HG03280 (cell line): Measurements from ENCODE around the gene DNAH12.
"Not testable (repeated sequence)": the region's sequence is repeated elsewhere in the genome, so short reads cannot be mapped to it uniquely, and the experiment has no call there.

ENCODE experiments used
- ATAC-seq: cut with Tn5 transposase; IDR thresholded peaks from one replicate; pipeline ENCODE4 v1.9.1; 2021; ENCODE audit warnings: mild to moderate bottlenecking, moderate library complexity; ENCODE audit not compliant: unreplicated experiment

The DNAH12 gene

GRCh38 chr3:57545636-57546268, 1.6 kb upstream of the DNAH12 start:
- no peak for ATAC-seq

- ATAC-seq = no peak
Observed at GRCh38 chr3:57538465-57538864, 5.7 kb downstream of the DNAH12 start.

GRCh38 chr3:57530071-57530608, 14.0 kb downstream of the DNAH12 start:
- ATAC-seq = no peak

GRCh38 chr3:57518276-57518915, 25.7 kb downstream of the DNAH12 start:
- no peak for ATAC-seq

- ATAC-seq = no peak
Observed at GRCh38 chr3:57512166-57512565, 32.0 kb downstream of the DNAH12 start.

- ATAC-seq = no peak
Observed at GRCh38 chr3:57505901-57506300, 38.2 kb downstream of the DNAH12 start.

GRCh38 chr3:57500506-57500905, 43.6 kb downstream of the DNAH12 start:
- no peak for ATAC-seq

- no peak for ATAC-seq
Observed at GRCh38 chr3:57497904-57498303, 46.2 kb downstream of the DNAH12 start.

GRCh38 chr3:57484563-57484962, 59.6 kb downstream of the DNAH12 start:
- ATAC-seq = no peak

- ATAC-seq = not testable (repeated sequence)
Observed at GRCh38 chr3:57477193-57477592, 67.0 kb downstream of the DNAH12 start.

- no peak for ATAC-seq
Observed at GRCh38 chr3:57464801-57465200, 79.3 kb downstream of the DNAH12 start.

GRCh38 chr3:57464011-57464410, 80.1 kb downstream of the DNAH12 start:
- ATAC-seq = no peak

- no peak for ATAC-seq
Observed at GRCh38 chr3:57451150-57451846, 92.8 kb downstream of the DNAH12 start.

- ATAC-seq = not testable (repeated sequence)
Observed at GRCh38 chr3:57449276-57449847, 94.8 kb downstream of the DNAH12 start.

- not testable (repeated sequence) for ATAC-seq
Observed at GRCh38 chr3:57448489-57448888, 95.7 kb downstream of the DNAH12 start.

- ATAC-seq = no peak
Observed at GRCh38 chr3:57446318-57446841, 97.8 kb downstream of the DNAH12 start.

- ATAC-seq = no peak
Observed at GRCh38 chr3:57444469-57444868, 99.7 kb downstream of the DNAH12 start.

- ATAC-seq = not testable (repeated sequence)
Observed at GRCh38 chr3:57440144-57440543, 104.0 kb downstream of the DNAH12 start.

GRCh38 chr3:57438460-57438859, 105.7 kb downstream of the DNAH12 start:
- ATAC-seq = not testable (repeated sequence)

GRCh38 chr3:57436195-57436761, 107.9 kb downstream of the DNAH12 start:
- ATAC-seq = no peak

- no peak for ATAC-seq
Observed at GRCh38 chr3:57434041-57434440, 110.1 kb downstream of the DNAH12 start.
